ENCODE data around the gene EXOSC7.
"Not testable (repeated sequence)": the region's sequence is repeated elsewhere in the genome, so short reads cannot be mapped to it uniquely, and the experiment has no call there.

Gene EXOSC7

GRCh38 chr3:45023675-45024074 is 47.6 kb downstream of the EXOSC7 start:
- DNase-seq (ENCODE audit: low read depth in 2 of 2) = no peak

- no peak for DNase-seq (ENCODE audit: low read depth in 2 of 2)
Observed at GRCh38 chr3:45024542-45025255, 48.7 kb downstream of the EXOSC7 start.

- no peak for DNase-seq (ENCODE audit: low read depth in 2 of 2)
Observed at GRCh38 chr3:45026038-45026437, 50.0 kb downstream of the EXOSC7 start, which contains the start of gene CLEC3B. Gene CLEC3B, plus strand, starts transcription at chr3:45026303. Its CDS starts 60 bp downstream, at chr3:45026363.

GRCh38 chr3:45026957-45027356 is 50.9 kb downstream of the EXOSC7 start:
- no peak for DNase-seq (ENCODE audit: low read depth in 2 of 2)

GRCh38 chr3:45027441-45027840 is 51.4 kb downstream of the EXOSC7 start:
- DNase-seq (ENCODE audit: low read depth in 2 of 2) = no peak

- no peak for DNase-seq (ENCODE audit: low read depth in 2 of 2)
Observed at GRCh38 chr3:45029216-45029615, 53.2 kb downstream of the EXOSC7 start.

GRCh38 chr3:45029661-45030060 is 53.6 kb downstream of the EXOSC7 start:
- DNase-seq (ENCODE audit: low read depth in 2 of 2) = no peak

GRCh38 chr3:45031531-45031930 is 55.5 kb downstream of the EXOSC7 start:
- no peak for DNase-seq (ENCODE audit: low read depth in 2 of 2)

GRCh38 chr3:45032113-45032512 is 56.1 kb downstream of the EXOSC7 start:
- no peak for DNase-seq (ENCODE audit: low read depth in 2 of 2)

- no peak for DNase-seq (ENCODE audit: low read depth in 2 of 2)
Observed at GRCh38 chr3:45033791-45034190, 57.7 kb downstream of the EXOSC7 start.

- no peak for DNase-seq (ENCODE audit: low read depth in 2 of 2)
Observed at GRCh38 chr3:45034612-45035252, 58.7 kb downstream of the EXOSC7 start.

- no peak for DNase-seq (ENCODE audit: low read depth in 2 of 2)
Observed at GRCh38 chr3:45035441-45036301, 59.6 kb downstream of the EXOSC7 start.

GRCh38 chr3:45037720-45038455 is 61.8 kb downstream of the EXOSC7 start:
- peak; percentile 77 to 82 for DNase-seq (ENCODE audit: low read depth in 2 of 2)

GRCh38 chr3:45041666-45042065 is 65.6 kb downstream of the EXOSC7 start:
- no peak for DNase-seq (ENCODE audit: low read depth in 2 of 2)

- no peak for DNase-seq (ENCODE audit: low read depth in 2 of 2)
Observed at GRCh38 chr3:45042162-45042561, 66.1 kb downstream of the EXOSC7 start.

GRCh38 chr3:45043728-45044299 is 67.8 kb downstream of the EXOSC7 start:
- no peak for DNase-seq (ENCODE audit: low read depth in 2 of 2)

GRCh38 chr3:45048244-45048643 is 72.2 kb downstream of the EXOSC7 start:
- no peak for DNase-seq (ENCODE audit: low read depth in 2 of 2)

GRCh38 chr3:45049807-45050206 is 73.8 kb downstream of the EXOSC7 start:
- no peak for DNase-seq (ENCODE audit: low read depth in 2 of 2)

- DNase-seq (ENCODE audit: low read depth in 2 of 2) = no peak
Observed at GRCh38 chr3:45051685-45052084, 75.6 kb downstream of the EXOSC7 start.

GRCh38 chr3:45053805-45054195 is 77.8 kb downstream of the EXOSC7 start:
- DNase-seq (ENCODE audit: low read depth in 2 of 2) = not testable (repeated sequence)

- DNase-seq (ENCODE audit: low read depth in 2 of 2) = no peak
Observed at GRCh38 chr3:45054196-45054857, 78.3 kb downstream of the EXOSC7 start.

Data from stimulated activated CD8-positive, alpha-beta memory T cell treated with anti-CD3 and anti-CD28 coated beads, Interleukin-15, amount 100 ng/mL, for 48 hours (primary cell).